PC-3 (cell line): ENCODE measurements around the gene RTN4. TPM values are rescaled to one million over a fixed set of nuclear protein-coding genes. Genes with fewer than 3 reads are reported as not detected.

Source experiments
- ATAC-seq: fragments of 200-7000 bp; cut with Tn5 transposase; 2 replicates; pipeline ENCODE4 v1.9.1; 2020; ENCODE audit warnings: mild to moderate bottlenecking, moderate library complexity
- BruUV-seq: library from RNA; stranded (reverse); fragments of 400-500 nt; replicated peaks from 2 replicates; lab custom pipeline; 2021; lab: Mats Ljungman, UMichigan
- CTCF ChIA-PET: fragments of 300-600 bp; sonication (Branson Sonifier 250); formaldehyde crosslinking; loops from one replicate; lab custom pipeline; 2022; ENCODE audit warnings: antibody characterized with exemption; lab: Charles Lee
- POLR2A ChIA-PET: fragments of 300-600 bp; sonication (Branson Sonifier 250); formaldehyde crosslinking; loops from one replicate; lab custom pipeline; 2022; ENCODE audit warnings: antibody characterized with exemption; ENCODE audit not compliant: unreplicated experiment; lab: Charles Lee
- DNase-seq: peaks from one replicate; pipeline ENCODE4 v3.0.0-alpha.2; 2015
- H2AFZ ChIP-seq: fragments of 300-600 bp; sonication (generic); 2 replicates; pipeline ENCODE4 v1.6.0; 2016; ENCODE audit warnings: antibody characterized with exemption, low read length
- H3F3A ChIP-seq: fragments of 300-600 bp; sonication (generic); one replicate; pipeline ENCODE4 v1.6.0; 2017; ENCODE audit warnings: antibody characterized with exemption, low read length, control low read depth, mild to moderate bottlenecking; ENCODE audit not compliant: unreplicated experiment
- H3K27ac ChIP-seq: fragments of 300-600 bp; sonication (generic); 2 replicates; pipeline ENCODE4 v1.5.1; 2016; ENCODE audit warnings: mild to moderate bottlenecking, low read length
- H3K27me3 ChIP-seq: fragments of 300-600 bp; sonication (generic); 2 replicates; pipeline ENCODE4 v1.6.1; 2016; ENCODE audit warnings: low read length, mixed read lengths
- H3K36me3 ChIP-seq: fragments of 300-600 bp; sonication (generic); 2 replicates; pipeline ENCODE4 v1.6.1; 2016; ENCODE audit warnings: low read depth, mixed run types, low read length, mixed read lengths
- H3K4me1 ChIP-seq: fragments of 300-600 bp; sonication (generic); 2 replicates; pipeline ENCODE4 v1.5.1; 2016; ENCODE audit warnings: low read length; ENCODE audit not compliant: insufficient read depth
- H3K4me2 ChIP-seq: fragments of 300-600 bp; sonication (generic); 2 replicates; pipeline ENCODE4 v1.6.0; 2016; ENCODE audit warnings: low read length
- H3K4me3 ChIP-seq: fragments of 300-600 bp; sonication (generic); 2 replicates; pipeline ENCODE4 v1.5.1; 2016; ENCODE audit warnings: mild to moderate bottlenecking, low read length, mixed read lengths
- H3K79me2 ChIP-seq: fragments of 300-600 bp; sonication (generic); 2 replicates; pipeline ENCODE4 v1.6.1; 2017; ENCODE audit warnings: low read length, mixed read lengths
- H3K9ac ChIP-seq: fragments of 300-600 bp; sonication (generic); 2 replicates; pipeline ENCODE4 v1.6.0; 2016; ENCODE audit warnings: mild to moderate bottlenecking, low read length
- H3K9me2 ChIP-seq: fragments of 300-600 bp; sonication (generic); replicated peaks from 2 replicates; pipeline ENCODE4 v1.6.1; 2016; ENCODE audit warnings: mixed run types, low read length, mixed read lengths
- H3K9me3 ChIP-seq: fragments of 300-600 bp; sonication (generic); 2 replicates; pipeline ENCODE4 v1.6.1; 2016; ENCODE audit warnings: low read length, mixed read lengths
- H4K20me1 ChIP-seq: fragments of 300-600 bp; sonication (generic); 2 replicates; pipeline ENCODE4 v1.6.1; 2016; ENCODE audit warnings: low read length, mixed read lengths
- CTCF ChIP-seq: fragments of 300-600 bp; sonication (generic); conservative IDR thresholded peaks from 2 replicates; pipeline ENCODE4 v1.5.1; 2017; ENCODE audit warnings: antibody characterized with exemption, low read depth, mild to moderate bottlenecking, low read length
- EZH2 ChIP-seq: fragments of 300-600 bp; sonication (generic); IDR thresholded peaks from one replicate; pipeline ENCODE4 v1.6.1; 2017; ENCODE audit warnings: antibody characterized with exemption, mild to moderate bottlenecking, low read length; ENCODE audit not compliant: unreplicated experiment
- EZH2phosphoT487 ChIP-seq: fragments of 300-600 bp; sonication (generic); IDR thresholded peaks from 2 replicates; pipeline ENCODE4 v1.6.1; 2018; ENCODE audit warnings: mild to moderate bottlenecking, antibody characterized with exemption, low read length, borderline replicate concordance
- intact Hi-C: fragments of 100-400 bp; cut with micrococcal nuclease; formaldehyde crosslinking; loops from 2 replicates; pipeline ENCODE4 v1.9.0; 2023
- total RNA-seq: library from RNA; depleted of rRNA; stranded (reverse); fragments of >200 nt; gene quantifications from 2 replicates; pipeline ENCODE4 v1.2.3, GENCODE V29; 2014

RTN4 gene
- total RNA-seq, 1 experiment from 2014 or later, result 150 TPM

- Histone ChIP-seq H3K36me3 (no peaks in the 10 kb centered on the region), H3K4me2 (no peak overlapping the region), H3K27me3 (no peaks in the 10 kb centered on the region), H4K20me1 (no peaks in the 10 kb centered on the region), H3K79me2 (no peaks in the 10 kb centered on the region), H3K9me2 (no peaks in the 10 kb centered on the region), H3F3A (no peaks in the 10 kb centered on the region), H3K4me3 (no peak overlapping the region), H3K27ac (no peak overlapping the region), H3K9me3 (no peaks in the 10 kb centered on the region), H2AFZ (no peak overlapping the region), H3K9ac (no peak overlapping the region), H3K4me1 (no peaks in the 10 kb centered on the region)
- no peak for TF ChIP-seq EZH2
- no peak for TF ChIP-seq EZH2phosphoT487
- TF ChIP-seq CTCF, result no peak
- ChIA-PET CTCF (no interaction called here), POLR2A (no interaction called here)
- DNase-seq (no peak), ATAC-seq (no peak)
- no TSS peak for BruUV-seq
- intact Hi-C loops, result no loop called here
Measured at GRCh38 chr2:54931473-54931872, 118.8 kb downstream of the RTN4 start.

GRCh38 chr2:54928719-54929118 lies 121.5 kb downstream of the RTN4 start:
- intact Hi-C loops, result no loop called here

More at GRCh38 chr2:54928719-54929118, 121.5 kb downstream of the RTN4 start:
- H4K20me1 ChIP-seq, result no peaks in the 10 kb centered on the region
- CTCF ChIA-PET, result no interaction called here
- TF ChIP-seq EZH2phosphoT487, result no peak
- no peak for TF ChIP-seq CTCF
- no peak for TF ChIP-seq EZH2
- no peaks in the 10 kb centered on the region for H3K36me3 ChIP-seq
- H3K4me3 ChIP-seq, result no peak overlapping the region
- no TSS peak for BruUV-seq
- no peaks in the 10 kb centered on the region for H3F3A ChIP-seq
- H2AFZ ChIP-seq, result no peak overlapping the region
- H3K9ac ChIP-seq, result no peak overlapping the region
- no peaks in the 10 kb centered on the region for H3K79me2 ChIP-seq
- no peak for ATAC-seq
- peaks cover 6% of the 10 kb centered on the region for H3K4me1 ChIP-seq
- H3K4me2 ChIP-seq, result no peak overlapping the region
- POLR2A ChIA-PET, result no interaction called here
- H3K9me2 ChIP-seq, result no peaks in the 10 kb centered on the region
- DNase-seq, result no peak
- H3K9me3 ChIP-seq, result no peaks in the 10 kb centered on the region
- no peaks in the 10 kb centered on the region for H3K27me3 ChIP-seq
- no peak overlapping the region for H3K27ac ChIP-seq
